ENCODE data around the gene VIL1.

DNA sequence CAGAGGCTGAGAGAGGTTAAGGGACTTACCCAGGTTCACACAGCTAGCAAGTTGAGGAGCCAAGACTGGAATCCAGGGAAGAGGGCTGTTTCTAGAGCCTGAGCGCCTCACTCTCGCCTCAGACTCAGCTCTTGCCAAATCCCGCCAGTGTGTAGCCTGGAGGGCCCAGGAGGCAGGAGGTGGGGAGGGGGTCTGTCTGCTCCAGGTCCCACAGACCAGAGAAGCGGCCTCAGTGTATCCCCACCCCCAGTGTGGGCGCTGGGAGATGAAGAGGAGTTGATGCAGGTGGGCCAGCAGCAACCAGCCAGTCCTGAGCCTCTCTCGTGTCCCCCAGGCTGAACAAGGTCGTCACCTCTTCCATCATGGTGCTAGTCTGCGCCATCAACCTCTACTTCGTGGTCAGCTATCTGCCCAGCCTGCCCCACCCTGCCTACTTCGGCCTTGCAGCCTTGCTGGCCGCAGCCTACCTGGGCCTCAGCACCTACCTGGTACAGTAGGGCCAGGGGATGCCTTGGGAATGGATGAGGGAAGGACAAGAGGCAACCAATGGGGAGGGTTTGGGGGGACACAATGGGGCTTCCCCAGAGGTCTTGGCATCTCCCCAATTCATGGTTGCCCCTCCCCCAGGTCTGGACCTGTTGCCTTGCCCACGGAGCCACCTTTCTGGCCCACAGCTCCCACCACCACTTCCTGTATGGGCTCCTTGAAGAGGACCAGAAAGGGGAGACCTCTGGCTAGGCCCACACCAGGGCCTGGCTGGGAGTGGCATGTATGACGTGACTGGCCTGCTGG is 24.4 kb upstream of the VIL1 start:
- TF ChIP-seq, protein P1, sequence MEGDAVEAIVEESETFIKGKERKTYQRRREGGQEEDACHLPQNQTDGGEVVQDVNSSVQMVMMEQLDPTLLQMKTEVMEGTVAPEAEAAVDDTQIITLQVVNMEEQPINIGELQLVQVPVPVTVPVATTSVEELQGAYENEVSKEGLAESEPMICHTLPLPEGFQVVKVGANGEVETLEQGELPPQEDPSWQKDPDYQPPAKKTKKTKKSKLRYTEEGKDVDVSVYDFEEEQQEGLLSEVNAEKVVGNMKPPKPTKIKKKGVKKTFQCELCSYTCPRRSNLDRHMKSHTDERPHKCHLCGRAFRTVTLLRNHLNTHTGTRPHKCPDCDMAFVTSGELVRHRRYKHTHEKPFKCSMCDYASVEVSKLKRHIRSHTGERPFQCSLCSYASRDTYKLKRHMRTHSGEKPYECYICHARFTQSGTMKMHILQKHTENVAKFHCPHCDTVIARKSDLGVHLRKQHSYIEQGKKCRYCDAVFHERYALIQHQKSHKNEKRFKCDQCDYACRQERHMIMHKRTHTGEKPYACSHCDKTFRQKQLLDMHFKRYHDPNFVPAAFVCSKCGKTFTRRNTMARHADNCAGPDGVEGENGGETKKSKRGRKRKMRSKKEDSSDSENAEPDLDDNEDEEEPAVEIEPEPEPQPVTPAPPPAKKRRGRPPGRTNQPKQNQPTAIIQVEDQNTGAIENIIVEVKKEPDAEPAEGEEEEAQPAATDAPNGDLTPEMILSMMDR (conservative IDR thresholded peaks at IDR 0.05; ENCODE audit: low read depth, low read length), result no peak
- TF ChIP-seq EZH2 (IDR thresholded peaks at IDR 0.05; ENCODE audit: borderline replicate concordance, low read depth, low read length, poor library complexity, severe bottlenecking), result no peak
